GM11168 (cell line): ENCODE results near the gene SPRR2F.

Source experiments
- in situ Hi-C: fragments of 300-500 bp; cut with MboI; formaldehyde crosslinking; loops from one replicate; pipeline ENCODE4 v1.12.0; 2022; ENCODE audit warnings: low sequenced_read_pairs; ENCODE audit not compliant: unreplicated experiment

The SPRR2F gene

GRCh38 chr1:153081736-153082135 lies 31.6 kb downstream of the SPRR2F start:
- in situ Hi-C loops: no loop called here

GRCh38 chr1:153072806-153073726 lies 40.2 kb downstream of the SPRR2F start:
- in situ Hi-C loops: no loop called here

GRCh38 chr1:153071511-153071910 lies 41.8 kb downstream of the SPRR2F start, which contains the start of gene SPRR2B:
Gene SPRR2B (minus strand): TSS chr1:153071611. CDS start chr1:153070839, 772 bp downstream.
- in situ Hi-C loops: no loop called here

- in situ Hi-C loops: no loop called here
These were observed 43.1 kb downstream of the SPRR2F start for GRCh38 chr1:153070243-153070642.
